Measurements from ENCODE around the gene C2CD2. TPM values are rescaled to one million over a fixed set of nuclear protein-coding genes. Genes with fewer than 3 reads are reported as not detected.
A peak's percentile ranks its signal among the peaks of the same experiment; 100 is the strongest.

C2CD2 gene
- total and polyA plus RNA-seq, 10 of the 15 experiments (the other 5 are each of a cell fraction or from before 2014, with no cell fraction given): 2.2 to 30.9 (median 9.9) TPM

- Histone ChIP-seq H3K4me3 (no peak overlapping the region), H3K9ac (ENCODE audit: control insufficient read depth, insufficient read depth, low read length) (no peak overlapping the region), H4K20me1 (ENCODE audit: control insufficient read depth, insufficient read depth) (no peaks in the 10 kb centered on the region), H2AFZ (ENCODE audit: control insufficient read depth, low read depth, low read length) (no peak overlapping the region), H3K9me3 (replicated peaks; ENCODE audit: control insufficient read depth, insufficient read depth, low read length) (no peaks in the 10 kb centered on the region), H3K4me2 (ENCODE audit: control insufficient read depth, insufficient read depth) (no peak overlapping the region), H3K4me1 (ENCODE audit: control insufficient read depth, insufficient read depth, low read length) (peaks cover 29% of the 10 kb centered on the region), H3K27me3 (replicated peaks in 1 of 2; ENCODE audit: control insufficient read depth in 2 of 2, insufficient read depth in 2 of 2, low read length in 1 of 2) (no peaks in the 10 kb centered on the region), H3K79me2 (ENCODE audit: control insufficient read depth, insufficient read depth, low read length) (peaks cover 28% of the 10 kb centered on the region), H3K36me3 (ENCODE audit: control insufficient read depth in 2 of 2, insufficient read depth in 2 of 2, low read length in 1 of 2) (peaks cover 13 to 18% of the 10 kb centered on the region in 2 experiments), H3K27ac (ENCODE audit: control insufficient read depth, insufficient read depth) (no peak overlapping the region)
- no peak for DNase-seq (ENCODE audit: low read depth, low spot score)
- BruUV-seq (replicated peaks): no TSS peak
- no peak for ATAC-seq
- in situ Hi-C loops (cut with MboI) (no loop called here), intact Hi-C loops (cut with micrococcal nuclease; ENCODE audit: unreplicated experiment) (loop anchor here (5.0 to 10.0 kb wide), 2 partner anchors 33 to 195 kb away; no protein-coding TSS in a partner anchor)
- CTCF ChIA-PET: no interaction called here
- no peak for TF ChIP-seq KAT2A (conservative IDR thresholded peaks at IDR 0.05; ENCODE audit: control insufficient read depth, low read depth, low read length)
- POLR2A ChIA-PET: interaction anchor here (0.9 to 1.0 kb wide), 2 partner anchors 42 to 143 kb away, joined by 3 to 4 read pairs; no protein-coding TSS in a partner anchor
- 83% methylated on average over 15 of the region's 15 CpGs for WGBS (ENCODE audit: insufficient coverage, insufficient replicate concordance, low lambda C conversion rate, missing lambda C conversion rate)
- RAD21 ChIA-PET (ENCODE audit: unreplicated experiment): no interaction called here
- SMC1A ChIA-PET (ENCODE audit: uncharacterized antibody, unreplicated experiment): interaction anchor here (0.8 to 5.2 kb wide), 8 partner anchors 9 to 637 kb away, joined by 3 to 41 read pairs (median 4); partner anchors contain the start of gene PRDM15
- no peak for FAIRE-seq
Measured at GRCh38 chr21:41919666-41920398, 34.0 kb downstream of the C2CD2 start.

GRCh38 chr21:41918561-41919358 lies 35.1 kb downstream of the C2CD2 start:
- no peak for FAIRE-seq
- CTCF ChIA-PET: no interaction called here
- TF ChIP-seq RCOR1 (conservative IDR thresholded peaks at IDR 0.05; ENCODE audit: low read depth, low read length) (no peak), FOS (IDR thresholded peaks at IDR 0.05; ENCODE audit: borderline replicate concordance, extremely low read depth, insufficient read length) (no peak), TCF3 (IDR thresholded peaks at IDR 0.05; ENCODE audit: borderline replicate concordance, insufficient read depth, low read depth, low read length) (0 out of 2 replicates have a peak, but pooled peaks have one; percentile 40), SMC3 (IDR thresholded peaks at IDR 0.05; ENCODE audit: borderline replicate concordance, low read length) (no peak), CBFB (IDR thresholded peaks at IDR 0.05; ENCODE audit: low read depth) (no peak), EZH2 (IDR thresholded peaks at IDR 0.05; ENCODE audit: borderline replicate concordance, control insufficient read depth, low read depth, low read length) (no peak), ZNF217 (IDR thresholded peaks at IDR 0.05) (no peak), SUPT20H (IDR thresholded peaks at IDR 0.05; ENCODE audit: borderline replicate concordance, control insufficient read depth, low read depth, low read length) (no peak), MYC (IDR thresholded peaks at IDR 0.05; ENCODE audit: insufficient read depth, insufficient read length, insufficient replicate concordance, low read length, severe bottlenecking) (no peak), ZNF207 (IDR thresholded peaks at IDR 0.05; ENCODE audit: borderline replicate concordance) (no peak)
- TF ChIP-seq, protein P1, sequence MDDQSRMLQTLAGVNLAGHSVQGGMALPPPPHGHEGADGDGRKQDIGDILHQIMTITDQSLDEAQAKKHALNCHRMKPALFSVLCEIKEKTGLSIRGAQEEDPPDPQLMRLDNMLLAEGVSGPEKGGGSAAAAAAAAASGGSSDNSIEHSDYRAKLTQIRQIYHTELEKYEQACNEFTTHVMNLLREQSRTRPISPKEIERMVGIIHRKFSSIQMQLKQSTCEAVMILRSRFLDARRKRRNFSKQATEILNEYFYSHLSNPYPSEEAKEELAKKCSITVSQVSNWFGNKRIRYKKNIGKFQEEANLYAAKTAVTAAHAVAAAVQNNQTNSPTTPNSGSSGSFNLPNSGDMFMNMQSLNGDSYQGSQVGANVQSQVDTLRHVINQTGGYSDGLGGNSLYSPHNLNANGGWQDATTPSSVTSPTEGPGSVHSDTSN (IDR thresholded peaks at IDR 0.05; ENCODE audit: insufficient replicate concordance, low read depth, low read length): peak; percentile 56

More at GRCh38 chr21:41918561-41919358, 35.1 kb downstream of the C2CD2 start:
- Histone ChIP-seq H3K9me3 (replicated peaks; ENCODE audit: control insufficient read depth, insufficient read depth, low read length) (no peaks in the 10 kb centered on the region), H3K36me3 (ENCODE audit: control insufficient read depth in 2 of 2, insufficient read depth in 2 of 2, low read length in 1 of 2) (peaks cover 17 to 18% of the 10 kb centered on the region in 2 experiments), H2AFZ (ENCODE audit: control insufficient read depth, low read depth, low read length) (no peak overlapping the region), H3K4me1 (ENCODE audit: control insufficient read depth, insufficient read depth, low read length) (peaks cover 24% of the 10 kb centered on the region), H4K20me1 (ENCODE audit: control insufficient read depth, insufficient read depth) (no peaks in the 10 kb centered on the region), H3K79me2 (ENCODE audit: control insufficient read depth, insufficient read depth, low read length) (peaks cover 17% of the 10 kb centered on the region), H3K4me3 (no peak overlapping the region), H3K27me3 (replicated peaks in 1 of 2; ENCODE audit: control insufficient read depth in 2 of 2, insufficient read depth in 2 of 2, low read length in 1 of 2) (no peaks in the 10 kb centered on the region), H3K9ac (ENCODE audit: control insufficient read depth, insufficient read depth, low read length) (no peak overlapping the region), H3K27ac (ENCODE audit: control insufficient read depth, insufficient read depth) (no peak overlapping the region), H3K4me2 (ENCODE audit: control insufficient read depth, insufficient read depth) (no peak overlapping the region)
- 99% methylated on average over 15 of the region's 15 CpGs for WGBS (ENCODE audit: insufficient coverage, insufficient replicate concordance, low lambda C conversion rate, missing lambda C conversion rate)
- in situ Hi-C loops (cut with MboI) (no loop called here), intact Hi-C loops (cut with micrococcal nuclease; ENCODE audit: unreplicated experiment) (no loop called here)
- DNase-seq (ENCODE audit: low read depth, low spot score) (no peak), ATAC-seq (no peak)
- ChIA-PET SMC1A (ENCODE audit: uncharacterized antibody, unreplicated experiment) (interaction anchor here (1.1 kb wide), 1 partner anchor 10 kb away, joined by 3 read pairs; no protein-coding TSS in a partner anchor), POLR2A (interaction anchor here (1.0 kb wide), 1 partner anchor 9 kb away, joined by 3 read pairs; no protein-coding TSS in a partner anchor), RAD21 (ENCODE audit: unreplicated experiment) (no interaction called here)
- BruUV-seq (replicated peaks): no TSS peak

All from GM12878 (cell line).